ENCODE data around the gene KRT15. TPM values are rescaled to one million over a fixed set of nuclear protein-coding genes. Genes with fewer than 3 reads are reported as not detected.

KRT15 gene
- total RNA-seq, 3 donors from 2014 or later = not detected

DNA sequence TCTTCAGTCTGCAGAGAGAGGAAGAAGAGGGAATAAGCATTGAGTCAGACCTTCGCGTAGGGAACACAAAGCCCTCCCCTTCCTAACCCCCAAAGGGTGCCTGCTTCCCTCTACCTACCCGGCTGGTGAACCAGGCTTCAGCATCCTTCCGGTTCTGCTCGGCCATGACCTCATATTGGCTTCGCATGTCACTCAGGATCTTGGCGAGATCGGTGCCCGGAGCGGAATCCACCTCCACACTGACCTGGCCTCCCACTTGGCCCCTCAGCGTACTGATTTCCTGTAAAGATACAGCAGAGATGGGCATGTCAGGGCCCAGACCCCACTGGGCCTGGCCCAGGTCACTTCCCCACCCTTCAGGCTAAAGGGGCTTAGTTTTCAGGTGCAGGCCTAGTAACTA is 5.6 kb upstream of the KRT15 start:
- Mint-ChIP-seq H3K4me1 (ENCODE audit: low read depth) (peaks cover 5% of the 10 kb centered on the region), H3K9me3 (no peaks in the 10 kb centered on the region), H3K27me3 (ENCODE audit: low read depth) (peaks cover 25% of the 10 kb centered on the region), H3K4me3 (no peak overlapping the region), H3K36me3 (ENCODE audit: insufficient read depth) (no peaks in the 10 kb centered on the region)
- no peak for ATAC-seq
- DNase-seq = no peak

GRCh38 chr17:41523787-41524186 is 5.1 kb upstream of the KRT15 start:
- Mint-ChIP-seq H3K4me3 (no peak overlapping the region), H3K9me3 (no peaks in the 10 kb centered on the region), H3K27me3 (ENCODE audit: low read depth) (peaks cover 21% of the 10 kb centered on the region), H3K4me1 (ENCODE audit: low read depth) (peaks cover 4% of the 10 kb centered on the region), H3K36me3 (ENCODE audit: insufficient read depth) (no peaks in the 10 kb centered on the region)
- ATAC-seq = no peak
- DNase-seq = no peak

DNA sequence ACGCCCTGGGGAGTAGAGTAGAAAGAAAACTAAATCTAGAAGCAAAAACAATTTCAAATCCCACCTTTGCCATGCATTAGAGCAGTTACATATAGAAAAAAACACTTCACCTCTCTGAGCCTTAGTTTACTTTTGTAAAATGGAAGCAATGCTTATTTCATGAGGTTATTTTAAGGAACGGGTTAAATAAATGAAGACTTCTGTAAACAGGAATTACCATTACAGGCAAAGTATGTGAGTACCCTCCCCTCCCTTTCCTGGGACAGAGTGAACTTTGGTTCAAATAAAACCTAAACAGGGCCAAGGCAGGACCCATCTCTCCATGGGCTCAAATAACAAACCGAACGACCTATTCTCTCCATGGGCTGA is 4.5 kb upstream of the KRT15 start:
- ATAC-seq (no peak), DNase-seq (no peak)
- Mint-ChIP-seq H3K36me3 (ENCODE audit: insufficient read depth) (no peaks in the 10 kb centered on the region), H3K9me3 (no peaks in the 10 kb centered on the region), H3K4me3 (no peak overlapping the region), H3K4me1 (ENCODE audit: low read depth) (peaks cover 2% of the 10 kb centered on the region), H3K27me3 (ENCODE audit: low read depth) (peaks cover 15% of the 10 kb centered on the region)

DNA sequence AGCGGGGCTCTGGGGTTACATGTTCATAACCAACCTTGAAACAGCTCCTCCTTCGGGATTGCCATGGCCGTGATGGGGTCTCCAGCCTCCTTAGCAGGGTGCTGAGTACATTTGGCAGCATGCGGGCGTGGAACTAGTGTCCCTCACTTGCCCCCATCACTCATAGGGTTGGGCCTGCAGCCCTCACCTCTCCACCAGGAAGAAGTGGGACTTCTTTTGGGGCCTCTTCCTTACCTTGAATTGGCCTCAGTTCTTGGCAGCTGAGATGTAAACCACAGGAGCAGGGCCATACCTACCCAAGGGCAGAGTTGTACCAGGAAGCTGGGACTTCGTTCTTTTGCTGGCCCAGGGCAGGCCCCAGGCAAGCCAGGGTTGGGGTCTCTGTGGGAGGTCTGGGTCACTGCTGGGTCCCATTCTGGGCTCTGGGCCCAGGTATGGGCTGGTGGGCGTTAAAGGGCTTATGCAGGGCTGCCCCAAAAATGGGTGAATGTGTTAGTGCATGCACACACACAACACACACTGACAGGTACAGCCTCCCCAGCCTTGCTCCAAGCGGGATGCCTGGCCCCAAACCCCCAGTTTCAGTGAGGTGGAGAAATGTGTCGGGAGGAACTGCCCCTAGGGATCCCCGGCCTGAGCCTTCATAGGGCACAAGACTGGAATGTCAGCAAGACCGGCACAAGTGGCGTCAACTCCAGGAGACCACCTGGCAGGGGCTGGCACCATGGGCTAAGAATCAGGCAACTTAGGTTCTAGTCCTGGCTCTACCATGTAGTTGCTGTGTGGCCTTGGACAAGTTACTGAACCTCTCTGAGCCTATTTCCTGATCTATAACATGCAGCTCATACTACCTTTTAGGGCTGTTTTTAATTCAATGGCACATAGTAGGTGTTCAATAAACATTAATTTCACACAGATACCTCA is 3.9 kb upstream of the KRT15 start:
- DNase-seq (no peak), ATAC-seq (no peak)
- H3K4me1 Mint-ChIP-seq (ENCODE audit: low read depth) = peaks cover 2% of the 10 kb centered on the region
- H3K36me3 Mint-ChIP-seq (ENCODE audit: insufficient read depth) = no peaks in the 10 kb centered on the region
- H3K27me3 Mint-ChIP-seq (ENCODE audit: low read depth) = peaks cover 13% of the 10 kb centered on the region
- no peak overlapping the region for H3K4me3 Mint-ChIP-seq
- H3K9me3 Mint-ChIP-seq = no peaks in the 10 kb centered on the region

GRCh38 chr17:41521574-41522261 is 3.0 kb upstream of the KRT15 start:
- no peaks in the 10 kb centered on the region for H3K9me3 Mint-ChIP-seq
- ATAC-seq = no peak
- H3K27me3 Mint-ChIP-seq (ENCODE audit: low read depth) = peaks cover 4% of the 10 kb centered on the region
- no peaks in the 10 kb centered on the region for H3K4me1 Mint-ChIP-seq (ENCODE audit: low read depth)
- no peaks in the 10 kb centered on the region for H3K36me3 Mint-ChIP-seq (ENCODE audit: insufficient read depth)
- no peak for DNase-seq
- H3K4me3 Mint-ChIP-seq = no peak overlapping the region

- no peaks in the 10 kb centered on the region for H3K4me1 Mint-ChIP-seq (ENCODE audit: low read depth)
- DNase-seq (no peak), ATAC-seq (no peak)
- no peaks in the 10 kb centered on the region for H3K9me3 Mint-ChIP-seq
- H3K4me3 Mint-ChIP-seq = no peak overlapping the region
- no peaks in the 10 kb centered on the region for H3K36me3 Mint-ChIP-seq (ENCODE audit: insufficient read depth)
- peaks cover 2% of the 10 kb centered on the region for H3K27me3 Mint-ChIP-seq (ENCODE audit: low read depth)
Measured at GRCh38 chr17:41520821-41521521, 2.3 kb upstream of the KRT15 start.

DNA sequence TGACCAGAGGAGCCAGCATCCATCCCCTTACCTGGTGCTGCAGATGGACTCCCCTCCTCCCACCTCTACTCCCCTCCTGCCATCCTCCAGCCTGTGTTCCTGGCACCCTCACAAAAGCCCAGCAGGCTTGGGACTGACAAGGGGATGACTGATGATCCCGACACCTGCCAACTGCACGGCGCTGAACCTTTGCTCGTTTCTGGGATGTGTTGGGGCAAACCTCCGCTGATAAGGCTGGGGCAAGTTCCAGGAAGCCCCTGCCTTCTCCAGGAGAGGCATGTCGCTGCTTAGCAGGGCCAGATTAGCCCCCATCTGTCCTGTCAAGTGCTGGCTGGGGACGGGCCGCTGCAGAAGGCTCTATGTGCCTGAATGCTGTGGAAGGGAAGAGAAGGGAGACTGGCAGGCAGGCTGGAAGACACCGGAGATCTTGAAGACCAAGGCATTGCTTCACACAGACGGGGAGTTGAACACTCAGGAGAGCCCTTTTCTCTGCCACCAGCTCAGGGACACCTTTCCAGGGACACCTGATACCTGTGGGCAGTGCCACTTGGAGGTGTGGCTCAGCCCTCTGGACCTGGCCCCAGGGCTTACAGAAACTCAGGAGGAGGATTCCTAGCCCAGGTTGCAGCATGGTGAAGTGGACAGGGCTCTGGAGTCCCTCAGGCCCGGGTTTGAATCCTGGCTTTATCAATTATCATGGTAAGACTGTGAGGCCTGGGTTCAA is 973 bp upstream of the KRT15 start:
- Mint-ChIP-seq H3K36me3 (ENCODE audit: insufficient read depth) (no peaks in the 10 kb centered on the region), H3K4me3 (no peak overlapping the region), H3K4me1 (ENCODE audit: low read depth) (no peaks in the 10 kb centered on the region), H3K27me3 (ENCODE audit: low read depth) (no peaks in the 10 kb centered on the region), H3K9me3 (no peaks in the 10 kb centered on the region)
- ATAC-seq (no peak), DNase-seq (no peak)

DNA sequence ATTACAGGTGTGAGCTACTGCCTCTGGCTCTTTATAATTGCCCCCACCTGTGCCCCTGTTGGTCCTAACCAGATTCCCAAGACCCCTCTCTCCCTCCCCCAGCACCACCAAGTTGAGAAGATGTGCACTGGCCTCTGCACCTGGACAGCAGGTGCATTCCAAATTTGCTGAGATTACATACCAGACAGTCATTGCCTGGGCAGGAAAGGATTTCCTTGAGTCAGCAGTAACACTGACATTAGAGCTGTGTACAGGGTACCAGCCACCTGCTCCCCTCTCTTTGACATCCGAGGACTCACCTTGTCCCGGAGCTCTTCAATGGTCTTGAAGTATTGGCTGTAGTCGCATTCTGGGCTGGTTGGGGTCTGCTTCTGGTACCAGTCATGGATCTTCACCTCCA is 659 bp downstream of the KRT15 start:
- Mint-ChIP-seq H3K27me3 (ENCODE audit: low read depth) (peaks cover 2% of the 10 kb centered on the region), H3K4me1 (ENCODE audit: low read depth) (no peaks in the 10 kb centered on the region), H3K4me3 (no peak overlapping the region), H3K9me3 (no peaks in the 10 kb centered on the region), H3K36me3 (ENCODE audit: insufficient read depth) (no peaks in the 10 kb centered on the region)
- ATAC-seq (no peak), DNase-seq (no peak)

GRCh38 chr17:41516830-41517283 is 1.8 kb downstream of the KRT15 start:
- ATAC-seq (no peak), DNase-seq (no peak)
- no peaks in the 10 kb centered on the region for H3K4me1 Mint-ChIP-seq (ENCODE audit: low read depth)
- peaks cover 2% of the 10 kb centered on the region for H3K27me3 Mint-ChIP-seq (ENCODE audit: low read depth)
- H3K4me3 Mint-ChIP-seq = no peak overlapping the region
- H3K9me3 Mint-ChIP-seq = no peaks in the 10 kb centered on the region
- no peaks in the 10 kb centered on the region for H3K36me3 Mint-ChIP-seq (ENCODE audit: insufficient read depth)

DNA sequence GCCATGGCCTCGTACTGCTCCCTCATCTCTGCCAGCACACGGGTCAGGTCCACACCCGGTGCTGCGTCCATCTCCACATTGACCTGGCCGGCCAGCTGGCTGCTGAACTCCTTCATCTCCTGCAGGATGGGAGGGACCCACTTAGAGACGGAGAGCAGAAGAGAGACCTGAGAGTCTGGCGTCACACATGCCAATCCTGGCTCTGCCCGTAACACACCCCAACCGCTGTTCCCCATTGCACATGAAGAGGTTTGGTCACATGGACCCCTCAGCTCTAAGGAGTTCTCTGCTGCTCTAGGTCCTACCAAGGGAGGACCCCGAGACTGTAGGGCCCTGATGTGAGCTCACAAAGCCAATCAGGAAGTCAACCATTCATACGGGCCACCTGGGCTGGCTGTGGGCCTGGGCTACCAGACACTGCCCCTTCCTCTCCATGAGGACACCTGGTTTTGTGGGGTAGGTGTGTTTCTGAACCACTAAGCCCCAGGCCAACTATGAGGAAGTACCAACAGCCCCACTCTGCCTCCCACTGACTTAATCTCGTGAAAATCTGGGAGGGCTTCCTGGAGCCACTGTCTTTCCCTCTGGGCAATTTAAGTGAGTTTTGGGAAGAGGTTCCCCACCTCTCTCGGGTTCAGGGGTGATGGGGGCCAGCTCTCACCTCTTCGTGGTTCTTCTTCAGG is 2.4 kb downstream of the KRT15 start:
- peaks cover 2% of the 10 kb centered on the region for H3K27me3 Mint-ChIP-seq (ENCODE audit: low read depth)
- no peaks in the 10 kb centered on the region for H3K36me3 Mint-ChIP-seq (ENCODE audit: insufficient read depth)
- H3K9me3 Mint-ChIP-seq = no peaks in the 10 kb centered on the region
- DNase-seq = no peak
- H3K4me1 Mint-ChIP-seq (ENCODE audit: low read depth) = no peaks in the 10 kb centered on the region
- no peak overlapping the region for H3K4me3 Mint-ChIP-seq
- ATAC-seq = no peak

GRCh38 chr17:41513168-41513547 is 5.5 kb downstream of the KRT15 start:
- no peak overlapping the region for H3K4me3 Mint-ChIP-seq
- H3K36me3 Mint-ChIP-seq (ENCODE audit: insufficient read depth) = no peaks in the 10 kb centered on the region
- DNase-seq = no peak
- H3K4me1 Mint-ChIP-seq (ENCODE audit: low read depth) = no peaks in the 10 kb centered on the region
- no peak for ATAC-seq
- no peaks in the 10 kb centered on the region for H3K9me3 Mint-ChIP-seq
- H3K27me3 Mint-ChIP-seq (ENCODE audit: low read depth) = peaks cover 2% of the 10 kb centered on the region

GRCh38 chr17:41512546-41513167 is 6.0 kb downstream of the KRT15 start:
- H3K4me1 Mint-ChIP-seq (ENCODE audit: low read depth) = no peaks in the 10 kb centered on the region
- no peak for ATAC-seq
- H3K9me3 Mint-ChIP-seq = no peaks in the 10 kb centered on the region

DNA sequence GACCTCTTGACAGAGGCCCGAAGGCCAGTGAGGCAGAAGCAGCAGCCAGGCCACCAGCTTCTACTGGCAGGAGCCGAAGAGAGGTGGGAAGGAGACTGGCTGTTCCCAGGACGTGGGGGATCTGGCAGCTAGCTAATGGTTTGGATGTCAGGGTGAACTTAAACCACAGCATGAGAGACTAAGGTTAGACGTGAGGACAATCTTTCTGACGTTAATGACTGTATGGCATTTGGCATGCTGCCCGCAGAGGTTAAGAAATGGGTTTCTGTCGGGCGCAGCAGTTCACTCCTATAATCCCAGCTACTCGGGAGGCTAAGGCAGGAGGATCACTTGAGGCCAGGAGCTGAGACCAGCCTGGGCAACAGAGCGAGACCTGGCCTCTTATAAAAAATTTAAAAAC is 7.0 kb downstream of the KRT15 start:
- no peak for ATAC-seq
- no peak overlapping the region for H3K4me3 Mint-ChIP-seq
- DNase-seq = no peak
- no peaks in the 10 kb centered on the region for H3K36me3 Mint-ChIP-seq (ENCODE audit: insufficient read depth)
- peaks cover 2% of the 10 kb centered on the region for H3K27me3 Mint-ChIP-seq (ENCODE audit: low read depth)
- no peaks in the 10 kb centered on the region for H3K4me1 Mint-ChIP-seq (ENCODE audit: low read depth)
- H3K9me3 Mint-ChIP-seq = no peaks in the 10 kb centered on the region

More at GRCh38 chr17:41512546-41513167, 6.0 kb downstream of the KRT15 start:
- H3K27me3 Mint-ChIP-seq (ENCODE audit: low read depth) = peaks cover 2% of the 10 kb centered on the region
- H3K4me3 Mint-ChIP-seq = no peak overlapping the region
- no peak for DNase-seq
- H3K36me3 Mint-ChIP-seq (ENCODE audit: insufficient read depth) = no peaks in the 10 kb centered on the region
